Measurements from ENCODE around the gene TBX22. TPM values are rescaled to one million over a fixed set of nuclear protein-coding genes. Genes with fewer than 3 reads are reported as not detected.
"Not testable (repeated sequence)": the region's sequence is repeated elsewhere in the genome, so short reads cannot be mapped to it uniquely, and the experiment has no call there.

TBX22 gene
- not detected for polyA plus RNA-seq (2013, experiment 1 of 2; ENCODE audit: insufficient read length)
- not detected for polyA plus RNA-seq (2013, experiment 2 of 2; ENCODE audit: insufficient read length)

DNA sequence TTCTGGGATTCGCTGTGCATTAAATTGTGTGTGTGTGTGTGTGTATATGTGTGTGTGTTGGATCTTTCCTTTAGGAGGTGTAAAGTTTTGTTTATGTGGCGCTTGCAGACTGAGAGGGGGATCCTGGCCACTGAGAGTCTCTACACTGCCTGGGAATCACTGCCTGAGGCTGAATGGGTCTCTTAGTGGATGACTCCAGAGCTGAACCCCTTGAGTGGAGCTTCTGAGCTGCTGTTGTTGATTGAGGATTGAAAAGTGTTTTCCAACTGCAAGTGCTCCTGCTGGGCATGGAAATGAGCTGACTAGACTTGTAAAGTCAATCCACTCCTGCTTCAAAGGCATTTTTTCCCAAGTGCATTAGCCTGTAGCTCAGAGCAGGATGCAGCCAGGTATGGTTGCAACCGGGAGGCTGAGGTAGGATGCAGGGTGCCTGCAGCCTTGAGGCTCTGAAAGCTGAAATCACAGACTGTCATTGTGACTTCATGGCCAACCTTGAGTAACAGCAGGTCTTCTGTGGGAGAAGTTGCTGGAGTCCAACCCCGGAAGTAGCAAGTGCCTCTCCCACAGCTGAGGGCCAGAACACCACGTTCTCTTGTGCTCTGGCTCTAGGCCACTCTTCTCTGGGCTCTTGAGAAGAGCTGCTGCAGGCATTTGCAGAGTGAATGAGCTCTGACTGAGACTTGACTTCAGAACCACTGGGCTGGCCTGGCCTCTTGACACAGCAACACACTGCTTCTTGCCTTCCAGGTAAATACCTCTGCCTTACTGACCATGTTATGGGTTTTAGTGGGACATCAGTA, at the start of gene TBX22:
Gene TBX22 (plus strand): TSS at position 613 of the 800 bp plus-strand sequence. CDS start 7,517 bp downstream, outside the sequence.
- DNase-seq, result no peak

DNA sequence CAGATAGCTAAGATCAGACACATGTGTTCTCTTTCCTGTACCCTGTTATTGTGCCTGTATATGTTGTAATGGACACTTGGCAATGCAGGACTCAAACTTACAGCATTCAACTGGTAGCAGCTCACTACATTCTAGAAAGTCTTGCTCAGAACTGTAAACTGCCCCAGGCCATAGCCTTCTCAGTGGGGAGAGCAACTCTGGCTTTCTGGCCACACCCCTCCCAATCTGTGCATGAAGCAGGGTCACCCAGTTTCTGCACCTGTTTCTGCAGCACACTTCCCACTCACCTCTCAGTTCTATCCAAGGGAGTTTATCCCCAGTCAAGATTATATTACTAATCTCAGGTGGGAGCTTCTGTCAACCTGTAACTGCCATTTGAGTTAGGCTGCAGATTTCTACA, 38.9 kb upstream of the TBX22 start:
- DNase-seq, result no peak

DNA sequence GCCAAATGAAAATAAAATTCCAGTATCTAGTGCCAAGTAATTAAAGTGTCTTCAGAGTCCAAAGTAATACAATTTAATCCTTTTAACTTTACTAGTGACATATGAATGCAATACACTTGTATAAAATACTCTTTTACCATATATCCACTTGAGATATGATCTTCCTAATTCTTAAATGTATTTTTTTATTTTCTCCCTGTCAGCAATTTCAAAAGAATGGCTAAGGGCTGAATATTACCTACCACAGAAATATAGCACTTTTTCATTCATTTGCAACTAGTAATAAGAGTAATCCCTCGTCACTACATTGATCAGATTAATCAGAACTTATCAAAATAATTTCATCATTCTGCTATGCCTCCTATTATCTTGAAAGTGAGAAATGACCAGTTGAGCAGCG, 10.1 kb upstream of the TBX22 start:
- DNase-seq, result no peak

DNA sequence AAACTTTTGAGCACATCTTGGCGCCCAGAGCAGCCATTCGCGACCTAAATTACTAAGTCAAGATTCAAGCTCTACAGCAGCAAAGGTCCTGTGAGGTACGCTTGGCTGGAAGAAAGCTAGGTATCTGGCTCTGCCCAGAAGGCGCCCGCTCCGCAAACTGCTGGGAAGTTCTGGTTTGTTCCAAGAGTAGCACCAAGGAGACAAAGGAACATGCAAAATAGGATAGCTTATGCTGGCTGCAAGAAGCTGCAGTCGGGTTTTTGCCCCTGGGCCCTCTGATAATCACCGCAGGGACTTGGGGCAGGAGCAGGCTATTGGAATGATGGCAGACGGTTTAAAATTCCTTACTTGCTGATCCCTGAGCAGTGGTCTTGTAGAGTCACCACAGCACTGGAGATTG, 3.0 kb upstream of the TBX22 start:
- no peak for DNase-seq

DNA sequence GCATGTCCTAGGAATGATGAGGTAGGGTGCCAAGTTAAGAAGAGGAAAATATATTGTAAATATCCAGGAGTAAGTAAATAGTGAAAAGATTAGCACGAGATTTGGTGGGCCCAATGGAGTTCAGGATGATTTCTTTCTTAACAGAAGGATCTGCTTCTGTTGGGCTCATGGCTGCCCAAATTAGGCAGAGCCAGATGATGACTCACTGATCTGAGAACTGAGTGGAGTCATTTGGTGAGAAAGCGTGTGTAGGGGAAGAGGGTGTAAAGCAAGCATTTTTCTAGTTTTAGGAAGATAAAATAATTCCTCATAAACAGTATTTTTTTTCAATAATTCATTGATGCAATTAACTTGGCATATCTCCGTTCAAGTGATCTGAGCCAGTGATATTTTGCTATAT, 1.6 kb downstream of the TBX22 start:
- DNase-seq, result no peak

DNA sequence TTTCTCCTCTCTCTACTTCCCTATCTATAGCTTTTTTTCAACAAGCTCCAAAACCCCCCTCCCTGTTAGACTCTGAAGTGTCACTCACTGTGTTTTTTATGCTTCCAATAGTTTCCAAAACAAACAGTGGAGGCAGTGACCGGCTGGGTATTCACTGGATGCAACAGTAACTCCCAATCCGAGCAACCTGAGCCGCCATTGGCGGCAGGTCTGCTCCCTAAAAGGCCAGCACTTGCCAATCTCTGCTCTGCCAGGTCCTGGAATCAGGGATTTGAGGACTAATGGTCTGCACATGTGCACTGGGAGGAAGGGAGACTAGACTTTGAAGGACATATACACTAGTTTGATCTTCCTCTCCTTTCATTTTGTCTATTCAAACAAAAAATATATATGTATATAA, 7.1 kb downstream of the TBX22 start:
- no peak for DNase-seq

DNA sequence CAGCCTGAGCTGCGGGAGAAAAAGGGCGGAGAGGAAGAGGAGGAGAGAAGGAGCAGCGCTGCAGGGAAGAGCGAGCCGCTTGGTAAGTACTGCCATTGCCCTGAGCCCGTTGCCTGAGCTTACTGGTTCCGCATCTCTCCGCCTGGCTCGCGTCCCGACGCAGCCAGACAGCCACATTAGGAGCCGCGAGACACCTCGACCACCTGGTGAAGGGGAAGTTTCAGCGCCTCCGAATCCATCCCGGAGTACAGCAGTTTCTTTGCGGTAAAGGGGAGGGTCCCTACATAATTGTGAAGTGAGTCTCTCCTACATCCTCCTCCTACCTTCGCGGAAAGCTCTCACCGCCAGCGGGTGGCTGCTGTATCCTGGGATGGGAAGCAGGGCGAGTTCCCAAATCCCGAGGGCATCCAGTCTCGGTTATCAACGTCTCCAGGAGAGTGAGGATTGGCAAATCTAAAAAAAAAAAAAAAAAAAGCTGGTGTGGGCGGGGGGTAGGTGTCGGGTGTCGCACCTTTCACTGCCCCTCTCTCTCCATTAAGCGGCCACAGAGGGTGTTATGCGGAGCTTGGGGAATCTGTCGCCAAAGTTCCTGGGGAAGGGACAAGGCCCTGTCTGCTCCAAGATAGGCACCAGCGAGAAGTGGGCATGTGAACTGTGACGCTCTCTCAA, 7.9 kb downstream of the TBX22 start:
- DNase-seq, result no peak

- DNase-seq, result no peak
These were observed 11.6 kb downstream of the TBX22 start for GRCh38 chrX:80026116-80026515.

DNA sequence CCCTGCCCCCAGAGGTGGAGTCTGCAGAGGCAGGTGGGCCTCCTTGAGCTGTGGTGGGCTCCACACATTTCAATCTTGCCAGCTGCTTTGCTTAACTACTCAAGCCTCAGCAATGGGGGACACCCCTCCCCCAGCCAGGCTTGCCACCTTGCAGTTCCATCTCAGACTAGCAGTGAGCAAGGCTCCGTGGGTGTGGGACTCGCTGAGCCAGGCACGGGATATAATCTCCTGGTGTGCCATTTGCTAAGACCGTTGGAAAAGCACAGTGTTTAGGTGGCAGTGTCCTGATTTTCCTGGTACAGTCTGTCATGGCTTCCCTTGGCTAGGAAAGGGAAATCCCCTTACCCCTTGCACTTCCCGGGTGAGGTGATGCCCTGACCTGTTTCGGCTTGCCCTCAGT, 51.6 kb downstream of the TBX22 start:
- DNase-seq, result not testable (repeated sequence)

DNA sequence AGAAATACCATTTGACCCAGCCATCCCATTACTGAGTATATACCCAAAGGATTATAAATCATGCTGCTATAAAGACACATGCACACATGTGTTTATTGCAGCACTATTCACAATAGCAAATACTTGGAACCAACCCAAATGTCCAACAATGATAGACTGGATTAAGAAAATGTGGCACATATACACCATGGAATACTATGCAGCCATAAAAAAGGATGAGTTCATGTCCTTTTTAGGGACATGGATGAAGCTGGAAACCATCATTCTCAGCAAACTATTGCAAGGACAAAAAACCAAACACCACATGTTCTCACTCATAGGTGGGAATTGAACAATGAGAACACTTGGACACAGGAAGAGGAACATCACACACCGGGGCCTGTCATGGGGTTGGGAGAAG, 61.1 kb downstream of the TBX22 start:
- DNase-seq, result not testable (repeated sequence)

Data from fibroblast of skin of back (primary cell).